Measurements from ENCODE around the gene GNAS.

GNAS gene

GRCh38 chr20:58810116-58810878 is 42.2 kb upstream of the GNAS start:
- H2BK12ac ChIP-seq (ENCODE audit: low read length in 2 of 2) = no peak overlapping the region
- H3K79me1 ChIP-seq (replicated peaks; ENCODE audit: low read length, poor library complexity, severe bottlenecking) = no peaks in the 10 kb centered on the region
- peak overlapping the region; percentile 22 for H3K9ac ChIP-seq (ENCODE audit: low read length)
- no peaks in the 10 kb centered on the region for H3K36me3 ChIP-seq (ENCODE audit: control insufficient read depth in 1 of 2, insufficient read depth in 2 of 2, low read depth in 1 of 2, low read length in 2 of 2)
- H3K4me2 ChIP-seq (ENCODE audit: low read length, poor library complexity, severe bottlenecking) = no peak overlapping the region
- H3K18ac ChIP-seq (ENCODE audit: low read depth in 1 of 2, low read length in 2 of 2) = no peak overlapping the region
- H3K9me3 ChIP-seq (ENCODE audit: control insufficient read depth, low read length) = no peaks in the 10 kb centered on the region
- H4K91ac ChIP-seq (ENCODE audit: low read length) = no peak overlapping the region
- no peak overlapping the region for H3K23ac ChIP-seq (ENCODE audit: low read length in 2 of 2)
- peaks cover 6% of the 10 kb centered on the region for H3K4me1 ChIP-seq (ENCODE audit: control insufficient read depth, insufficient read depth, low read depth, low read length)
- no peak overlapping the region for H2AK5ac ChIP-seq (ENCODE audit: low read length, severe bottlenecking)
- H3K27ac ChIP-seq (ENCODE audit: low read length, poor library complexity, severe bottlenecking) = no peak overlapping the region
- H4K8ac ChIP-seq (ENCODE audit: low read length) = no peak overlapping the region
- DNase-seq = no peak
- no peak overlapping the region for H3K4ac ChIP-seq (ENCODE audit: low read depth in 1 of 2, low read length in 2 of 2)
- WGBS = 85% methylated on average over 19 of the region's 19 CpGs
- H2AFZ ChIP-seq (ENCODE audit: low read depth, low read length) = no peak overlapping the region
- no peak overlapping the region for H3K4me3 ChIP-seq (ENCODE audit: insufficient read depth in 1 of 2, low read depth in 1 of 2, low read length in 2 of 2)
- H3K14ac ChIP-seq (ENCODE audit: low read length in 2 of 2) = no peak overlapping the region
- no peak overlapping the region for H2BK120ac ChIP-seq (ENCODE audit: low read depth, low read length)
- no peak overlapping the region for H2BK5ac ChIP-seq (ENCODE audit: low read depth, low read length, poor library complexity, severe bottlenecking)
- peaks cover 19 to 71% of the 10 kb centered on the region in 2 experiments for H3K27me3 ChIP-seq (ENCODE audit: control insufficient read depth in 1 of 2, insufficient read depth in 1 of 2, low read length in 2 of 2)
- H2BK15ac ChIP-seq (ENCODE audit: low read depth, poor library complexity, severe bottlenecking) = no peak overlapping the region

GRCh38 chr20:58810879-58811250 is 41.7 kb upstream of the GNAS start:
- Histone ChIP-seq H4K8ac (ENCODE audit: low read length) (no peak overlapping the region), H2BK12ac (ENCODE audit: low read length in 2 of 2) (no peak overlapping the region), H2AFZ (ENCODE audit: low read depth, low read length) (no peak overlapping the region), H3K4ac (ENCODE audit: low read depth in 1 of 2, low read length in 2 of 2) (no peak overlapping the region), H3K4me3 (ENCODE audit: insufficient read depth in 1 of 2, low read depth in 1 of 2, low read length in 2 of 2) (no peak overlapping the region), H2BK15ac (ENCODE audit: low read depth, poor library complexity, severe bottlenecking) (no peak overlapping the region), H3K79me1 (replicated peaks; ENCODE audit: low read length, poor library complexity, severe bottlenecking) (no peaks in the 10 kb centered on the region), H3K18ac (ENCODE audit: low read depth in 1 of 2, low read length in 2 of 2) (no peak overlapping the region), H3K9ac (ENCODE audit: low read length) (peak overlapping the region; percentile 22), H4K91ac (ENCODE audit: low read length) (no peak overlapping the region), H2BK5ac (ENCODE audit: low read depth, low read length, poor library complexity, severe bottlenecking) (no peak overlapping the region), H2AK5ac (ENCODE audit: low read length, severe bottlenecking) (no peak overlapping the region), H3K27ac (ENCODE audit: low read length, poor library complexity, severe bottlenecking) (no peak overlapping the region), H3K4me2 (ENCODE audit: low read length, poor library complexity, severe bottlenecking) (no peak overlapping the region), H3K27me3 (ENCODE audit: control insufficient read depth in 1 of 2, insufficient read depth in 1 of 2, low read length in 2 of 2) (peaks cover 13 to 66% of the 10 kb centered on the region in 2 experiments), H3K14ac (ENCODE audit: low read length in 2 of 2) (no peak overlapping the region), H3K36me3 (ENCODE audit: control insufficient read depth in 1 of 2, insufficient read depth in 2 of 2, low read depth in 1 of 2, low read length in 2 of 2) (peaks cover 0 to 1% of the 10 kb centered on the region in 2 experiments), H2BK120ac (ENCODE audit: low read depth, low read length) (no peak overlapping the region), H3K9me3 (ENCODE audit: control insufficient read depth, low read length) (no peaks in the 10 kb centered on the region), H3K23ac (ENCODE audit: low read length in 2 of 2) (no peak overlapping the region), H3K4me1 (ENCODE audit: control insufficient read depth, insufficient read depth, low read depth, low read length) (peaks cover 6% of the 10 kb centered on the region)
- DNase-seq = no peak
- WGBS = 88% methylated on average over 10 of the region's 10 CpGs

- Histone ChIP-seq H3K27ac (ENCODE audit: low read length, poor library complexity, severe bottlenecking) (no peak overlapping the region), H4K8ac (ENCODE audit: low read length) (no peak overlapping the region), H2BK15ac (ENCODE audit: low read depth, poor library complexity, severe bottlenecking) (no peak overlapping the region), H2BK12ac (ENCODE audit: low read length in 2 of 2) (no peak overlapping the region), H3K9ac (ENCODE audit: low read length) (no peak overlapping the region), H3K4ac (ENCODE audit: low read depth in 1 of 2, low read length in 2 of 2) (no peak overlapping the region), H4K91ac (ENCODE audit: low read length) (no peak overlapping the region), H3K18ac (ENCODE audit: low read depth in 1 of 2, low read length in 2 of 2) (no peak overlapping the region), H3K4me1 (ENCODE audit: control insufficient read depth, insufficient read depth, low read depth, low read length) (peaks cover 6% of the 10 kb centered on the region), H3K23ac (ENCODE audit: low read length in 2 of 2) (no peak overlapping the region), H3K79me1 (replicated peaks; ENCODE audit: low read length, poor library complexity, severe bottlenecking) (no peaks in the 10 kb centered on the region), H2AK5ac (ENCODE audit: low read length, severe bottlenecking) (no peak overlapping the region), H2AFZ (ENCODE audit: low read depth, low read length) (no peak overlapping the region), H3K9me3 (ENCODE audit: control insufficient read depth, low read length) (no peaks in the 10 kb centered on the region), H3K27me3 (ENCODE audit: control insufficient read depth in 1 of 2, insufficient read depth in 1 of 2, low read length in 2 of 2) (peaks cover 9 to 62% of the 10 kb centered on the region in 2 experiments), H2BK120ac (ENCODE audit: low read depth, low read length) (no peak overlapping the region), H2BK5ac (ENCODE audit: low read depth, low read length, poor library complexity, severe bottlenecking) (no peak overlapping the region), H3K36me3 (ENCODE audit: control insufficient read depth in 1 of 2, insufficient read depth in 2 of 2, low read depth in 1 of 2, low read length in 2 of 2) (peaks cover 0 to 6% of the 10 kb centered on the region in 2 experiments), H3K4me2 (ENCODE audit: low read length, poor library complexity, severe bottlenecking) (no peak overlapping the region), H3K4me3 (ENCODE audit: insufficient read depth in 1 of 2, low read depth in 1 of 2, low read length in 2 of 2) (no peak overlapping the region), H3K14ac (ENCODE audit: low read length in 2 of 2) (no peak overlapping the region)
- DNase-seq = no peak
- WGBS = 94% methylated on average over 13 of the region's 13 CpGs
Observed at GRCh38 chr20:58811334-58811733, 41.2 kb upstream of the GNAS start.

GRCh38 chr20:58813369-58813768 is 39.1 kb upstream of the GNAS start:
- H3K4me3 ChIP-seq (ENCODE audit: insufficient read depth in 1 of 2, low read depth in 1 of 2, low read length in 2 of 2) = no peak overlapping the region
- H3K79me1 ChIP-seq (replicated peaks; ENCODE audit: low read length, poor library complexity, severe bottlenecking) = peaks cover 2% of the 10 kb centered on the region
- H3K36me3 ChIP-seq (ENCODE audit: control insufficient read depth in 1 of 2, insufficient read depth in 2 of 2, low read depth in 1 of 2, low read length in 2 of 2) = peaks cover 0 to 23% of the 10 kb centered on the region in 2 experiments
- no peak overlapping the region for H3K23ac ChIP-seq (ENCODE audit: low read length in 2 of 2)
- DNase-seq = no peak
- no peak overlapping the region for H2BK120ac ChIP-seq (ENCODE audit: low read depth, low read length)
- H3K9ac ChIP-seq (ENCODE audit: low read length) = no peak overlapping the region
- H2BK15ac ChIP-seq (ENCODE audit: low read depth, poor library complexity, severe bottlenecking) = no peak overlapping the region
- H2AFZ ChIP-seq (ENCODE audit: low read depth, low read length) = no peak overlapping the region
- H2BK12ac ChIP-seq (ENCODE audit: low read length in 2 of 2) = no peak overlapping the region
- H3K4me2 ChIP-seq (ENCODE audit: low read length, poor library complexity, severe bottlenecking) = no peak overlapping the region
- H2BK5ac ChIP-seq (ENCODE audit: low read depth, low read length, poor library complexity, severe bottlenecking) = no peak overlapping the region
- H3K4me1 ChIP-seq (ENCODE audit: control insufficient read depth, insufficient read depth, low read depth, low read length) = peaks cover 13% of the 10 kb centered on the region
- no peak overlapping the region for H4K91ac ChIP-seq (ENCODE audit: low read length)
- H4K8ac ChIP-seq (ENCODE audit: low read length) = no peak overlapping the region
- no peak overlapping the region for H3K18ac ChIP-seq (ENCODE audit: low read depth in 1 of 2, low read length in 2 of 2)
- no peak overlapping the region for H3K14ac ChIP-seq (ENCODE audit: low read length in 2 of 2)
- H3K27me3 ChIP-seq (ENCODE audit: control insufficient read depth in 1 of 2, insufficient read depth in 1 of 2, low read length in 2 of 2) = peaks cover 8 to 49% of the 10 kb centered on the region in 2 experiments
- no peak overlapping the region for H3K27ac ChIP-seq (ENCODE audit: low read length, poor library complexity, severe bottlenecking)
- H3K4ac ChIP-seq (ENCODE audit: low read depth in 1 of 2, low read length in 2 of 2) = no peak overlapping the region
- H3K9me3 ChIP-seq (ENCODE audit: control insufficient read depth, low read length) = no peaks in the 10 kb centered on the region
- no peak overlapping the region for H2AK5ac ChIP-seq (ENCODE audit: low read length, severe bottlenecking)
- 93% methylated on average over 8 of the region's 8 CpGs for WGBS
